MM.1S (cell line): ENCODE results near the gene CYB5D1.

Experiments
- DNase-seq: peaks from one replicate; pipeline ENCODE4 v3.0.0-alpha.2; 2015
- H2AFZ ChIP-seq: fragments of 300-600 bp; sonication (generic); 2 replicates; pipeline ENCODE4 v1.6.0; 2016; ENCODE audit warnings: antibody characterized with exemption, low read length
- H3F3A ChIP-seq: fragments of 300-600 bp; sonication (generic); 2 replicates; pipeline ENCODE4 v1.6.1; 2016; ENCODE audit warnings: mild to moderate bottlenecking, antibody characterized with exemption, low read length, moderate library complexity, mixed read lengths; ENCODE audit not compliant: insufficient read depth
- H3K27ac ChIP-seq: fragments of 300-600 bp; sonication (generic); 2 replicates; pipeline ENCODE4 v1.5.1; 2016; ENCODE audit warnings: mild to moderate bottlenecking, low read length
- H3K27me3 ChIP-seq: fragments of 300-600 bp; sonication (generic); replicated peaks from 2 replicates; pipeline ENCODE4 v1.6.0; 2016; ENCODE audit warnings: low read length; ENCODE audit not compliant: insufficient read depth
- H3K36me3 ChIP-seq: fragments of 300-600 bp; sonication (generic); replicated peaks from 2 replicates; pipeline ENCODE4 v1.6.1; 2016; ENCODE audit warnings: mild to moderate bottlenecking, low read length, mixed read lengths; ENCODE audit not compliant: insufficient read depth
- H3K4me1 ChIP-seq: fragments of 300-600 bp; sonication (generic); 2 replicates; pipeline ENCODE4 v1.6.1; 2016; ENCODE audit warnings: low read length, mixed read lengths
- H3K4me2 ChIP-seq: fragments of 300-600 bp; sonication (generic); 2 replicates; pipeline ENCODE4 v1.6.0; 2016; ENCODE audit warnings: low read depth, low read length
- H3K4me3 ChIP-seq: fragments of 300-600 bp; sonication (generic); 2 replicates; pipeline ENCODE4 v1.5.1; 2016; ENCODE audit warnings: low read length, mixed read lengths
- H3K79me2 ChIP-seq: fragments of 300-600 bp; sonication (generic); 2 replicates; pipeline ENCODE4 v1.6.1; 2016; ENCODE audit warnings: mixed run types, low read length, mixed read lengths
- H3K9ac ChIP-seq: fragments of 300-600 bp; sonication (generic); 2 replicates; pipeline ENCODE4 v1.6.1; 2016; ENCODE audit warnings: low read length, mixed read lengths
- H3K9me2 ChIP-seq: fragments of 300-600 bp; sonication (generic); replicated peaks from 2 replicates; pipeline ENCODE4 v1.6.1; 2016; ENCODE audit warnings: mild to moderate bottlenecking, low read length, mixed read lengths; ENCODE audit not compliant: insufficient read depth
- H3K9me3 ChIP-seq: fragments of 300-600 bp; sonication (generic); replicated peaks from 2 replicates; pipeline ENCODE4 v1.6.1; 2016; ENCODE audit warnings: mild to moderate bottlenecking, low read length, mixed read lengths; ENCODE audit not compliant: insufficient read depth
- H4K20me1 ChIP-seq: fragments of 300-600 bp; sonication (generic); 2 replicates; pipeline ENCODE4 v1.6.1; 2016; ENCODE audit warnings: mild to moderate bottlenecking, low read length, moderate library complexity, mixed read lengths; ENCODE audit not compliant: insufficient read depth
- CTCF ChIP-seq: fragments of 300-600 bp; sonication (generic); IDR thresholded peaks from 2 replicates; pipeline ENCODE4 v1.5.1; 2016; ENCODE audit warnings: antibody characterized with exemption, low read length, mixed read lengths
- EZH2 ChIP-seq: fragments of 300-600 bp; sonication (generic); optimal IDR thresholded peaks from 2 replicates; pipeline ENCODE3; 2017; ENCODE audit warnings: low read depth, mild to moderate bottlenecking, antibody characterized with exemption, low read length, mixed read lengths
- EZH2phosphoT487 ChIP-seq: fragments of 300-600 bp; sonication (generic); IDR thresholded peaks from 2 replicates; pipeline ENCODE4 v1.6.1; 2018; ENCODE audit warnings: antibody characterized with exemption, low read length

Gene CYB5D1

GRCh38 chr17:7831233-7831632 lies 26.6 kb upstream of the CYB5D1 start:
- H3K36me3 ChIP-seq = no peaks in the 10 kb centered on the region
- no peak overlapping the region for H3K9ac ChIP-seq
- H3K4me1 ChIP-seq = peaks cover 9% of the 10 kb centered on the region; the same call in 1 of the 2 replicates
- no peak overlapping the region for H3K27ac ChIP-seq
- no peak for DNase-seq
- no peak for TF ChIP-seq CTCF
- TF ChIP-seq EZH2 = no peak
- no peak for TF ChIP-seq EZH2phosphoT487
- H3K79me2 ChIP-seq = no peaks in the 10 kb centered on the region
- no peaks in the 10 kb centered on the region for H4K20me1 ChIP-seq
- no peak overlapping the region for H2AFZ ChIP-seq
- H3K9me3 ChIP-seq = no peaks in the 10 kb centered on the region
- H3K27me3 ChIP-seq = peaks cover 69% of the 10 kb centered on the region
- peaks cover 16% of the 10 kb centered on the region for H3F3A ChIP-seq
- H3K9me2 ChIP-seq = no peaks in the 10 kb centered on the region
- H3K4me3 ChIP-seq = no peak overlapping the region
- H3K4me2 ChIP-seq = no peak overlapping the region

GRCh38 chr17:7832431-7832830 lies 25.4 kb upstream of the CYB5D1 start:
- Histone ChIP-seq H3K4me3 (no peak overlapping the region), H3K36me3 (no peaks in the 10 kb centered on the region), H4K20me1 (no peaks in the 10 kb centered on the region), H3K79me2 (no peaks in the 10 kb centered on the region), H3K9me2 (no peaks in the 10 kb centered on the region), H3K9me3 (no peaks in the 10 kb centered on the region), H3K27ac (no peak overlapping the region), H3K4me1 (peaks cover 21% of the 10 kb centered on the region), H3K9ac (no peak overlapping the region), H3F3A (peaks cover 26% of the 10 kb centered on the region), H3K4me2 (no peak overlapping the region), H2AFZ (no peak overlapping the region), H3K27me3 (peaks cover 57% of the 10 kb centered on the region)
- no peak for TF ChIP-seq EZH2phosphoT487
- TF ChIP-seq EZH2 = no peak
- no peak for TF ChIP-seq CTCF
- no peak for DNase-seq

- Histone ChIP-seq H3K4me1 (peaks cover 25% of the 10 kb centered on the region), H3K9me3 (no peaks in the 10 kb centered on the region), H3K36me3 (no peaks in the 10 kb centered on the region), H3K4me3 (peak overlapping the region; percentile 93), H4K20me1 (no peaks in the 10 kb centered on the region), H3K79me2 (no peaks in the 10 kb centered on the region), H3F3A (peaks cover 31% of the 10 kb centered on the region), H2AFZ (peak overlapping the region; percentile 93), H3K9me2 (no peaks in the 10 kb centered on the region), H3K4me2 (peak overlapping the region; percentile 100), H3K27ac (no peak overlapping the region), H3K27me3 (peaks cover 49% of the 10 kb centered on the region), H3K9ac (no peak overlapping the region)
- no peak for TF ChIP-seq CTCF
- no peak for TF ChIP-seq EZH2phosphoT487
- TF ChIP-seq EZH2 = no peak
- DNase-seq = no peak
Measured at GRCh38 chr17:7833011-7833794, 24.6 kb upstream of the CYB5D1 start.
